ENCODE results near the gene PHACTR2. TPM values are rescaled to one million over a fixed set of nuclear protein-coding genes. Genes with fewer than 3 reads are reported as not detected.
"Not testable (repeated sequence)": the region's sequence is repeated elsewhere in the genome, so short reads cannot be mapped to it uniquely, and the experiment has no call there.

PHACTR2 gene
- total and polyA plus RNA-seq, 2 donors: 11.2 to 160 TPM

- no peak for DNase-seq (ENCODE audit: extremely low spot score)
- Histone ChIP-seq H3K4me3 (ENCODE audit: low read depth, low read length) (no peak overlapping the region), H3K4me1 (ENCODE audit: insufficient read depth) (no peaks in the 10 kb centered on the region), H3K27ac (ENCODE audit: low read depth) (no peak overlapping the region), H3K36me3 (ENCODE audit: insufficient read depth) (no peaks in the 10 kb centered on the region)
- WGBS: 67% methylated on average over 6 of the region's 6 CpGs
Observed at GRCh38 chr6:143821359-143821758, 143.6 kb downstream of the PHACTR2 start.

DNA sequence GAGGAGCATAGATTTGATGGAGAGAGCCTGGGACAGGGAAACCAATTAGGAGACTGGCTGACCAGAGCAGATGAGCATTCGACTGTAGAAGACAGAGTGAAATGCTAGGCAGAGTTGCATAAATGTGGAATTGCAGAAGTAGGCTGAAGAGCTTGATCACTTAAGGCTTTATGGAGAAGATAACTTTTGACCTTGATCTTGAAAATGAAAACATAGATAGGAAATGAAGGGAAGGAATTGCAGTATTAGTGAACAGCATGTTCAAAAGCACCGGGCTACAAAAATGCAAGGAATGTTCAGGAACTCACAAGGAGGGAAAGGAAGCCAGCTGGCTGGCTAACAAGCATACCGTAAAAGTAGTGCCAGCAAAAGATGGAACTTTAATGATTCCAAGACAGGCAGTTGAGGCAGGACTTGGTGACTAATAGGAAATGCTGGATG lies 144.8 kb downstream of the PHACTR2 start:
- Histone ChIP-seq H3K4me1 (ENCODE audit: insufficient read depth) (no peaks in the 10 kb centered on the region), H3K27ac (ENCODE audit: low read depth) (no peak overlapping the region), H3K36me3 (ENCODE audit: insufficient read depth) (no peaks in the 10 kb centered on the region), H3K4me3 (ENCODE audit: low read depth, low read length) (no peak overlapping the region)
- 34% methylated on average over 3 of the region's 3 CpGs for WGBS
- DNase-seq (ENCODE audit: extremely low spot score): no peak

GRCh38 chr6:143823548-143823947 lies 145.8 kb downstream of the PHACTR2 start:
- 87% methylated on average over 6 of the region's 6 CpGs for WGBS
- no peak for DNase-seq (ENCODE audit: extremely low spot score)
- H3K4me3 ChIP-seq (ENCODE audit: low read depth, low read length): no peak overlapping the region
- H3K36me3 ChIP-seq (ENCODE audit: insufficient read depth): no peaks in the 10 kb centered on the region
- peaks cover 1% of the 10 kb centered on the region for H3K4me1 ChIP-seq (ENCODE audit: insufficient read depth)
- no peak overlapping the region for H3K27ac ChIP-seq (ENCODE audit: low read depth)

DNA sequence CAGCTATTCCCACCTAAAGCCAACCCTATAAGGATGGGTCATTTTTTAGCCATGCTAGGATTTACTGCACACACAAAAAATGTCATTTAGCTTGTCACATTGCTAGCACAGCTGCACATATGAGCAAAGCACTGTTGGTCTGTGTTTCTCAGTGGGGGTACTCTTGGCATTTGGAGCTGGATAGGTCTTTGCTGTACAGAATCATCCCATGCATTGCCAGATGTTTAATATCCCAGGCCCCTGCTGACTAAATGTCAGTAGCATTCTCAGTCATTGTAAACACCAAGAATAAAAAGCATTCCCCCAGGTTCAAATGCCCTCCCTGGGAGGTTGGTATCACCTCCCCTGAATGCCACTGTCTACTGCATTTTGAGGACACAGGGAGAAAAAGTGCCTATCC lies 150.8 kb downstream of the PHACTR2 start:
- DNase-seq (ENCODE audit: extremely low spot score): no peak
- H3K4me3 ChIP-seq (ENCODE audit: low read depth, low read length): no peak overlapping the region
- no peak overlapping the region for H3K27ac ChIP-seq (ENCODE audit: low read depth)
- H3K4me1 ChIP-seq (ENCODE audit: insufficient read depth): peaks cover 1% of the 10 kb centered on the region
- H3K36me3 ChIP-seq (ENCODE audit: insufficient read depth): no peaks in the 10 kb centered on the region

GRCh38 chr6:143836150-143836549 lies 158.4 kb downstream of the PHACTR2 start:
- H3K4me1 ChIP-seq (ENCODE audit: insufficient read depth): no peaks in the 10 kb centered on the region
- 64% methylated on average over 2 of the region's 2 CpGs for WGBS
- H3K27ac ChIP-seq (ENCODE audit: low read depth): no peak overlapping the region
- H3K4me3 ChIP-seq (ENCODE audit: low read depth, low read length): no peak overlapping the region
- no peak for DNase-seq (ENCODE audit: extremely low spot score)
- H3K36me3 ChIP-seq (ENCODE audit: insufficient read depth): no peaks in the 10 kb centered on the region

DNA sequence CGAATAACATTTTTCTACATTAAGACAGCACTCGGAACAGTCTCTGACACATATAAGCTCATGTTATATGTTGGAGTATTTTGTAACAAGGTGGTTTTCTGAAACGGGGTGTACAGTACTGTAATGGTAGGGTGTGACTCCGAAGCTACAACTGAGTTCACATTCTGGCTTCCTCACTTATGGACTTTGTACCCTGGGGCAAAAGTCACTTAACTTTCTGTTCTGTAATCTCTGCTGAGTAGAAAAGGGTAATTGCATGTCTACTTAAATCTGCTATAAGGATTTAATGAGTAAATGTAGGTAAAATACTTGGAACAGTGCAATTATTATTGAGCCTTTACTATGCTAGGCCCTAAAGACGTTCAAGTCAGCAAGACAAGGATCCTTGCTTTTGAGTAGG lies 160.6 kb downstream of the PHACTR2 start:
- Histone ChIP-seq H3K4me1 (ENCODE audit: insufficient read depth) (peaks cover 2% of the 10 kb centered on the region), H3K4me3 (ENCODE audit: low read depth, low read length) (no peak overlapping the region), H3K36me3 (ENCODE audit: insufficient read depth) (no peaks in the 10 kb centered on the region), H3K27ac (ENCODE audit: low read depth) (no peak overlapping the region)
- WGBS: 88% methylated on average over 5 of the region's 5 CpGs
- no peak for DNase-seq (ENCODE audit: extremely low spot score)

GRCh38 chr6:143839196-143839595 lies 161.4 kb downstream of the PHACTR2 start:
- H3K36me3 ChIP-seq (ENCODE audit: insufficient read depth): no peaks in the 10 kb centered on the region
- DNase-seq (ENCODE audit: extremely low spot score): no peak
- H3K4me1 ChIP-seq (ENCODE audit: insufficient read depth): peaks cover 2% of the 10 kb centered on the region
- WGBS: 59% methylated on average over 4 of the region's 4 CpGs
- H3K27ac ChIP-seq (ENCODE audit: low read depth): no peak overlapping the region
- no peak overlapping the region for H3K4me3 ChIP-seq (ENCODE audit: low read depth, low read length)

DNA sequence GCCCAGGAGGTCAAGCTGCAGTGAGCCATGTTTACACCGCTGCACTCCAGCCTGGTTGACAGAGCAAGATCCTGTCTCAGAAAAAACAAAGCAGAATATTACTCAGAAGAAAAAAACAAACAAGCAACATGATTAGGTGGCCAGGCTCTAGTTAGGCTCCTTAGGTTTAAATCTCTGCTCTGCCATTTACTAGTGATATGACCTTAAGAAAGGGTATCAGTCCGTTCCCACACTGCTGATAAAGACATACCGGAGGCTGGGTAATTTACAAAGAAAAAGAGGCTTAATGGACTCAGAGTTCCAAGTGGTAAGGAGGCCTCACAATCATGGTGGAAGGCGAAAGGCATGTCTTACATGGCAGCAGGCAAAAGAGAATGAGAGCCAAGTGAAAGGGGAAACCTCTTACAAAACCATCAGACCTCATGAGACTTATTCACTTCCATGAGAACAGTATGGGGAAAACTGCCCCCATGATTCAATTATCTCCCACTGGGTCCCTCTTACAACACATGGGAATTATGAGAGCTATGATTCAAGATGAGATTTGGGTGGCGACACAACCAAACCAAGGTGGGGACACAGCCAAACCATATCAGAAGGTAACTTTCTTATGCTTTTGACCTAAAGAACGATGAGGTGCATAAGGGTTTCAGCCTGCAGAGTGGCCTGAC lies 163.0 kb downstream of the PHACTR2 start:
- Histone ChIP-seq H3K4me1 (ENCODE audit: insufficient read depth) (peaks cover 2% of the 10 kb centered on the region), H3K36me3 (ENCODE audit: insufficient read depth) (no peaks in the 10 kb centered on the region), H3K27ac (ENCODE audit: low read depth) (no peak overlapping the region), H3K4me3 (ENCODE audit: low read depth, low read length) (no peak overlapping the region)
- 97% methylated on average over 6 of the region's 6 CpGs for WGBS
- DNase-seq (ENCODE audit: extremely low spot score): no peak

DNA sequence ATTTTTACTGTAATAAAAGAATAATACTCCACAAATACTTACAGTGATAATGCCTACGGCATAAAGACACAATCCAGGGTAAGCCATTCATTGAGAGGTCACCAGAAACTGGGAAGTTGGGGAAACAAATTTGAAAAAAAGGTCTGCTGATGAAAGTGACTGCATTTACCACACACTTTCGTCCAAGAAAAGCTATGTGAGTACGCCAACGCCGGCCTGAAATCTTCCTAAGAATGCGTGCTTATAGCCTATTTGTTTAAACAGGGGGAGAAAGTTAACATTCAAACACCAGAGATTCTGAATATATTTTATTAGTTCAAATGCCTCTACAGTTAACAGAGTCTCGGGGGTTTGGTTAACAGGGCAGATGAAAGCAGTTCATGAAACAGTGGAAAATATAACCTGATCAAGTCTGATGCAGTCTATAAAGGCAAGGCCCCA lies 164.7 kb downstream of the PHACTR2 start:
- H3K4me3 ChIP-seq (ENCODE audit: low read depth, low read length): peak overlapping the region; percentile 78
- peaks cover 3% of the 10 kb centered on the region for H3K36me3 ChIP-seq (ENCODE audit: insufficient read depth)
- H3K4me1 ChIP-seq (ENCODE audit: insufficient read depth): peaks cover 2% of the 10 kb centered on the region
- DNase-seq (ENCODE audit: extremely low spot score): peak; percentile 81
- H3K27ac ChIP-seq (ENCODE audit: low read depth): peak overlapping the region; percentile 90
- WGBS: 11% methylated on average over 7 of the region's 7 CpGs

DNA sequence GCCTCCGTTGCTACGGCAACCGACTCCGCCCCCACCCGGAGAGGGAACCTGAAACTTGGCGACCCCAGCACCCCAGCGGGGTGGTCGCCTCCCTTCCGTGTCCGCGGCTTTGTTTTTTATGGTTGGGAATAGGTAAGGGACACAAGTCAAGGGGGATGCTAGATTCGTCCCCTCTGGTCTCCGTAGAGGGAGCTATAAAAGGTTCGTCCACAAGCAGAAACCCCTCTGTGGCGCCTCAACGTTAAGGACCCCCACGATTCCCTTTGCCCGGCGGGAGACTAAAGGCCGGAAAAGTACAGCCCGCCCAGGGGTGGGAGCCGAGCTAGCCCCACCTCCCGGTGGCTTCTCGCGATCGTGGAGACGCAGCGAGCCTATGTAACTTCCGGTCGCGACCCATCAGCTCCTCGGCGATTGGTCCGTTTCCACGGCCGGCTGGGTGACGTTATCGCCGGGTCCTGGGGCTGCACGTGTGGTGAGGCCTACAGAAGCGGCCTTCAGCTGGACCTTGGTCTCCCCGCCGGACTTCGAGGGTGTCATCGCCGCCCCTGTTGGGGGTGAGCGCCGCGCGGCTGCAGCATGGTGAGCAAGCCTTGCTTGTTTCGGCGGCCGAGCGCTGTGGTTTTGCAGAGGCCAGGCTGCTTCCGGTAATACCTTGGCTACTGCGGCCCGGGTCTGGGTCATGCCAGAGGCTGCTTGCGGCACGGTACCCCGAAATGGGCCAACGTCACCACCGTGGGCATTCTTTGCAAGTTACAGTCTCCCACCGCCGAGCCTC lies 165.3 kb downstream of the PHACTR2 start, which contains the start of gene LTV1:
Gene LTV1 (plus strand): TSS at position 437 of the 775 bp plus-strand sequence. CDS start 140 bp downstream, at position 577.
- WGBS: under 1% methylated on average over 64 of the region's 64 CpGs
- peak; percentile 94 for DNase-seq (ENCODE audit: extremely low spot score)
- H3K27ac ChIP-seq (ENCODE audit: low read depth): peak within 1 kb of the TSS; percentile 90
- H3K4me3 ChIP-seq (ENCODE audit: low read depth, low read length): peak within 1 kb of the TSS; percentile 78
- peaks cover 6% of the 10 kb centered on the region for H3K36me3 ChIP-seq (ENCODE audit: insufficient read depth)
- peaks cover 2% of the 10 kb centered on the region for H3K4me1 ChIP-seq (ENCODE audit: insufficient read depth)

GRCh38 chr6:143843677-143843999 lies 165.9 kb downstream of the PHACTR2 start:
- under 1% methylated on average over 9 of the region's 9 CpGs for WGBS
- peaks cover 2% of the 10 kb centered on the region for H3K4me1 ChIP-seq (ENCODE audit: insufficient read depth)
- DNase-seq (ENCODE audit: extremely low spot score): no peak
- H3K27ac ChIP-seq (ENCODE audit: low read depth): peak overlapping the region; percentile 49
- H3K36me3 ChIP-seq (ENCODE audit: insufficient read depth): peaks cover 6% of the 10 kb centered on the region
- H3K4me3 ChIP-seq (ENCODE audit: low read depth, low read length): peak overlapping the region; percentile 78

DNA sequence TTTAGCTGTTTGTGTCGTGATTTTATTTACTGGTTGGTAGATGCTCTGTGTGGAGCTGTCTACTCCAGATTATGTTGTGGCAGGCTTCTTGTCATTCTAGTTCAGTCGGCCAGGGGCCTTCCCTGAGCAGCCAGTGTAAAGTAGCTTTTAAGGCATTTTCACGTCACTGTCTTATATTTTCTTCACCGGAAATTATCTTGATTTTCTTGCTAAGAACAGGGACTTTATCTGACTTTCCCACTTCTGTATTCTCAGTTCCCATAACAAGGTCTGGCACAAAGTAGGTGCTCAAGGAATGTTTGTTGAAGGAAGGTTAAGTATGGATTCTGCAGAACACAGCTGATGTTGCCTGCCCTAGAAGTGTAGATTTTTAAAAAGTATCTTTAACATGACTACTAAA lies 166.2 kb downstream of the PHACTR2 start:
- H3K4me1 ChIP-seq (ENCODE audit: insufficient read depth): peaks cover 2% of the 10 kb centered on the region
- no peak for DNase-seq (ENCODE audit: extremely low spot score)
- WGBS: 17% methylated on average over 4 of the region's 4 CpGs
- H3K36me3 ChIP-seq (ENCODE audit: insufficient read depth): peaks cover 6% of the 10 kb centered on the region
- no peak overlapping the region for H3K27ac ChIP-seq (ENCODE audit: low read depth)
- peak overlapping the region; percentile 78 for H3K4me3 ChIP-seq (ENCODE audit: low read depth, low read length)

DNA sequence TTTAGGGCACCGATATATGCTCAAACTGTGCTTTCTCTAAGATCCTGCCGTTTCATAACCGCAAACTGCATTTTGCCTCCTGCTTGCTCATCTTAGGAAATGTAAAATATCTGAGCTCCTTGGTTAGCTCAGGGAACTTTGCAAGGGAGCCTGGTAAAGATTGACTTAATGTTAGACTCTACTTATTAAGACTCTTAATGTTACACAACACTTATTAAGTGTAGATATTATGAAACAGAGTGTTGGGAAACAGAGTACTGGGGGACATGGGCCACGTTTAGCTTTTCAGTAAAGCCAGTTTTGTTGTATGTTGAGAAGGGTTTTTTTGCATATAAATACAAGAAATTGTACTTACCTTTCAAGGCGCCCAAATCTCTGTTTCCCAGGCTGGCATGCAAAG lies 167.3 kb downstream of the PHACTR2 start:
- 93% methylated on average over 5 of the region's 5 CpGs for WGBS
- Histone ChIP-seq H3K27ac (ENCODE audit: low read depth) (no peak overlapping the region), H3K4me1 (ENCODE audit: insufficient read depth) (peaks cover 2% of the 10 kb centered on the region), H3K36me3 (ENCODE audit: insufficient read depth) (peaks cover 9% of the 10 kb centered on the region), H3K4me3 (ENCODE audit: low read depth, low read length) (no peak overlapping the region)
- no peak for DNase-seq (ENCODE audit: extremely low spot score)

- 97% methylated on average over 3 of the region's 3 CpGs for WGBS
- not testable (repeated sequence) for H3K36me3 ChIP-seq (ENCODE audit: insufficient read depth); H3K4me3 ChIP-seq (ENCODE audit: low read depth, low read length); DNase-seq (ENCODE audit: extremely low spot score); H3K4me1 ChIP-seq (ENCODE audit: insufficient read depth); H3K27ac ChIP-seq (ENCODE audit: low read depth)
Observed at GRCh38 chr6:143851706-143852105, 173.9 kb downstream of the PHACTR2 start.
